H1 (cell line): Measurements from ENCODE around the gene FGD5. TPM values are rescaled to one million over a fixed set of nuclear protein-coding genes. Genes with fewer than 3 reads are reported as not detected.

Source experiments
- FOSL1 ChIP-seq: IDR thresholded peaks from 2 replicates; pipeline ENCODE4 v1.6.1; 2011; ENCODE audit warnings: mild to moderate bottlenecking, low read depth, low read length, moderate library complexity; ENCODE audit not compliant: insufficient read depth
- HDAC6 ChIP-seq: IDR thresholded peaks from one replicate; pipeline ENCODE4 v1.7.1; 2012; ENCODE audit warnings: low read depth, mild to moderate bottlenecking, inconsistent platforms, low read length, moderate library complexity
- KDM1A ChIP-seq: fragments of 200-600, 300-600 bp; sonication (generic); IDR thresholded peaks from 2 replicates; pipeline ENCODE4 v1.7.1; 2016; ENCODE audit warnings: mild to moderate bottlenecking, low read length, borderline replicate concordance
- SIRT6 ChIP-seq: IDR thresholded peaks from one replicate; pipeline ENCODE4 v1.7.1; 2012; ENCODE audit warnings: low read length, inconsistent platforms
- SP1 ChIP-seq: IDR thresholded peaks from 2 replicates; pipeline ENCODE4 v1.6.1; 2011; ENCODE audit warnings: low read depth, low read length
- polyA plus RNA-seq, 7 experiments: library from polyadenylated mRNA; depleted of rRNA in 3 of 7; stranded (reverse) in 5 of 7; unstranded in 2 of 7; fragments of >200 nt in 5 of 7; fragments of 200-250 nt in 2 of 7; gene quantifications; 1 replicate in 5 of 7; 2 replicates in 1 of 7; 4 replicates in 1 of 7; pipeline versions ENCODE4 v1.2.1 to v1.2.3, GENCODE V29; 2011 to 2013; ENCODE audit warnings: missing spikeins in 2 of 7, mixed read lengths in 2 of 7
- total RNA-seq: library from RNA; stranded (reverse); fragmentation: NEBNext Ultra II Directional; extraction: Animal tissue kit (Norgen Biotek cat#: 25700); gene quantifications from 2 replicates; pipeline ENCODE4 v1.2.1, GENCODE V29; 2021

Gene FGD5
- total and polyA plus RNA-seq, 2 of the 8 experiments (the other 6 are each of a cell fraction or from before 2014, with no cell fraction given): 4.7 to 14.3 TPM

- TF ChIP-seq KDM1A (no peak), SIRT6 (no peak), FOSL1 (no peak), SP1 (no peak), HDAC6 (no peak)
These were observed 21.0 kb upstream of the FGD5 start (continued) for GRCh38 chr3:14797731-14798130.
